PFSK-1 (cell line): ENCODE data around the gene HELZ.

Experiments used
- FOXP2 ChIP-seq: optimal IDR thresholded peaks from 2 replicates; pipeline ENCODE3; 2011; ENCODE audit warnings: borderline replicate concordance, control low read depth, inconsistent platforms; ENCODE audit not compliant: insufficient read depth; ENCODE audit errors: extremely low read length, extremely low read depth
- POLR2AphosphoS5 ChIP-seq: IDR thresholded peaks from 2 replicates; pipeline ENCODE4 v1.6.1; 2012; ENCODE audit warnings: low read depth, mild to moderate bottlenecking, control low read depth, low read length, moderate library complexity
- SIN3A ChIP-seq: IDR thresholded peaks from 2 replicates; pipeline ENCODE4 v1.6.1; 2012; ENCODE audit warnings: mild to moderate bottlenecking, low read length, moderate library complexity, borderline replicate concordance; ENCODE audit not compliant: insufficient read depth
- TAF1 ChIP-seq: IDR thresholded peaks from 2 replicates; pipeline ENCODE4 v1.6.1; 2012; ENCODE audit warnings: low read length, control low read depth, borderline replicate concordance; ENCODE audit not compliant: insufficient read depth
- TF ChIP-seq, protein P1 (sequence below), 2 experiments: IDR thresholded peaks; 2 replicates each; pipeline versions ENCODE4 v1.6.1 to v1.8.0; 2011 to 2012; ENCODE audit warnings: low read depth in 2 of 2, low read length in 2 of 2, control low read depth in 1 of 2, inconsistent platforms in 1 of 2, mild to moderate bottlenecking in 1 of 2, moderate library complexity in 1 of 2; ENCODE audit not compliant: insufficient read depth in 1 of 2

HELZ gene

DNA sequence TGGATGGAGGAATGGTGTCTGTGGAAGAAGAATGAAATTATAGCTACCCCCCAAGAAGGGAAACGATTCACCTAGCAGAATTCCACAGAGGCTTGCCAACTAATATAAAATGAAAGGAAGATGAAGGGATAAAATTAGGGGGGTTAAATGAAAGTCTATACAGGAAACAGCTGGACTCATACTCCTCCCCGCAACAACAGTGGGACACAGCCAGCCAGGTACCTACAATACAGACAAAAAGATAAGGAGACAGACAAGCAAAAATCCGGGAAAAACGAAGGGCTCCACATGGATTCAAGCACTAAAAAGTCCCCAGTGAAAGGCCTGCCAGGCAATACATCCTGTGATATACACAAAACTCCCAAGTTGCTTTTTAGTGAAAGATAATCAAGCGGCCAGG is 152.7 kb downstream of the HELZ start:
- TF ChIP-seq FOXP2 (no peak), SIN3A (no peak), TAF1 (no peak), POLR2AphosphoS5 (no peak)
- TF ChIP-seq, protein P1, sequence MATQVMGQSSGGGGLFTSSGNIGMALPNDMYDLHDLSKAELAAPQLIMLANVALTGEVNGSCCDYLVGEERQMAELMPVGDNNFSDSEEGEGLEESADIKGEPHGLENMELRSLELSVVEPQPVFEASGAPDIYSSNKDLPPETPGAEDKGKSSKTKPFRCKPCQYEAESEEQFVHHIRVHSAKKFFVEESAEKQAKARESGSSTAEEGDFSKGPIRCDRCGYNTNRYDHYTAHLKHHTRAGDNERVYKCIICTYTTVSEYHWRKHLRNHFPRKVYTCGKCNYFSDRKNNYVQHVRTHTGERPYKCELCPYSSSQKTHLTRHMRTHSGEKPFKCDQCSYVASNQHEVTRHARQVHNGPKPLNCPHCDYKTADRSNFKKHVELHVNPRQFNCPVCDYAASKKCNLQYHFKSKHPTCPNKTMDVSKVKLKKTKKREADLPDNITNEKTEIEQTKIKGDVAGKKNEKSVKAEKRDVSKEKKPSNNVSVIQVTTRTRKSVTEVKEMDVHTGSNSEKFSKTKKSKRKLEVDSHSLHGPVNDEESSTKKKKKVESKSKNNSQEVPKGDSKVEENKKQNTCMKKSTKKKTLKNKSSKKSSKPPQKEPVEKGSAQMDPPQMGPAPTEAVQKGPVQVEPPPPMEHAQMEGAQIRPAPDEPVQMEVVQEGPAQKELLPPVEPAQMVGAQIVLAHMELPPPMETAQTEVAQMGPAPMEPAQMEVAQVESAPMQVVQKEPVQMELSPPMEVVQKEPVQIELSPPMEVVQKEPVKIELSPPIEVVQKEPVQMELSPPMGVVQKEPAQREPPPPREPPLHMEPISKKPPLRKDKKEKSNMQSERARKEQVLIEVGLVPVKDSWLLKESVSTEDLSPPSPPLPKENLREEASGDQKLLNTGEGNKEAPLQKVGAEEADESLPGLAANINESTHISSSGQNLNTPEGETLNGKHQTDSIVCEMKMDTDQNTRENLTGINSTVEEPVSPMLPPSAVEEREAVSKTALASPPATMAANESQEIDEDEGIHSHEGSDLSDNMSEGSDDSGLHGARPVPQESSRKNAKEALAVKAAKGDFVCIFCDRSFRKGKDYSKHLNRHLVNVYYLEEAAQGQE (IDR thresholded peaks at IDR 0.05; ENCODE audit: insufficient read depth in 1 of 2, low read depth in 2 of 2, low read length in 2 of 2) = no peak

DNA sequence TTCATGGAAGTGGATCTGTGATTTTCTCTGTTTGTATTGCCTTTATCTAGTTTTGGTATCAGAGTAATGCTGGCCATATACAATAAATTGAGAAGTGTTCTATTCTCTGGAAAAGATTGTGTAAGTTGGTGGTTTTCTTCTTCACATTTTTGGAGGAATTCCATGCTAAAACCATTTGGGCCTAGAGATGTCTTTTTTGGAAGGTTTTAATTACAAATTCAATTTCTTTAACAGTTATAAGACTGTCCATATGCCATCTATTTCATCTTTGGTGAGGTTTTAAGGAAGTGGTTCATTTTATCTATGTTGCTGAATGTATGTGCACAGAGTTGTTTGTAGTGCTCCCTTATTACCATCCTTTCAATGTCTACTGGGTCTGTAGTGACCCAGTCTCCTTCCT is 154.7 kb downstream of the HELZ start:
- no peak for TF ChIP-seq POLR2AphosphoS5
- no peak for TF ChIP-seq TAF1
- TF ChIP-seq FOXP2 = no peak

DNA sequence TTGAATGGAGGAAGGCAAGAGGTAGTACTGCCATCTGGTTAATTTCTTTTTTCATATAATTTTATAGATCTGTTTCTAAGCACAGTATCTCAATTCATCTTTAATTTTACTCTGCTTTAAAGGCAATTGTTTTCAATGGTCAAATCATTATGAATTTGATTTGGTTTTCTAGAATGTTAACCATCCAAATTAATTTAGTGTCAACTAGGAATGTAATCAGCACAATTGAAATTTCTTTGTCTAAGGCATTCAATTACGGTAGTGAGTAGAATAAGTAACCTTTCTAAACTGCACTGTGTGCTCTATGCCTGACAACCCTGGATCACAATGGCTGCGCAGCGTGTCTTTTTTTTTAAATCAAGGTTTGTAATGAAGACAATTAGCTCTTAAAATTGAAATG is 156.4 kb downstream of the HELZ start:
- TF ChIP-seq, protein P1 (IDR thresholded peaks at IDR 0.05; ENCODE audit: insufficient read depth in 1 of 2, low read depth in 2 of 2, low read length in 2 of 2) = no peak
- TF ChIP-seq SIN3A (no peak), TAF1 (no peak), POLR2AphosphoS5 (no peak), FOXP2 (no peak)

DNA sequence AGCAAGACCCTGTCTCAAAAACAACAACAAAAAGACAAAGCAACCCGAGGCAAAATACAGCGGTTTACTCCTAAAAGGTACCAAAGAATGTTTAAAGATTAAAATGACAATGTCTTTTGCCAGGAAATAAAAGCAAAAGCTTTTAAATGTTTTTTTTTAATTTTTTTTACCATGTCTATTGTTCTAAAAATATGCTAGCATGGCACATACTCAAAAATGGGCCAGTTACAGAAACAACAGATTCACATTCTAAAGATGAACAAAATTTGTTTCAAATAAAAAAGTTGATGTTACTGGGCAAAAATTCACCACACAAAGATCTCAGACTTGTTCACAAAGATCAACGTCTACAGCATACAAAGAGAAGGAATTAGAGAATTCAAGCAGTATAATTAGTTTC is 159.6 kb downstream of the HELZ start:
- TF ChIP-seq, protein P1 (IDR thresholded peaks at IDR 0.05; ENCODE audit: insufficient read depth in 1 of 2, low read depth in 2 of 2, low read length in 2 of 2) = no peak
- TF ChIP-seq SIN3A (no peak), TAF1 (no peak), FOXP2 (no peak), POLR2AphosphoS5 (no peak)

DNA sequence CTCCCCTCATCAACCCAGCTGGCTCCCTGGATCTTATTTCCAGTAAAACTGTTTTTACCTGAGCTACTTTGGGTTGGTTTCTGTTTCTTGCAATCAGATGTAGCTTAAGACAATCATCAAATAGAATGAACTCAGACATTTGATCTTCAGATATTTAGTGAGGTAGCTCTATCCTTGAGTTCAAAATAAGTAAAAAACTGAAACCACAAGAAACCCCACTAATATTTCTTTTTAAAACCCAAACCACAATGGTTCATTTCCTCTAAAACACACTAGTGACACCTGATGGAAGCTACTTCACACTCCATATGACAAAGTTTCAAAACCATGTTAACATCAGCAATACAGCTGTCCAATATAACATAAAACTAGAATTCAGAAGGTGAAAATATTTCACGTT is 162.9 kb downstream of the HELZ start:
- no peak for TF ChIP-seq TAF1

GRCh38 chr17:67080804-67081203 is 164.2 kb downstream of the HELZ start:
- no peak for TF ChIP-seq POLR2AphosphoS5
- TF ChIP-seq TAF1 = no peak
- TF ChIP-seq FOXP2 = no peak
- TF ChIP-seq, protein P1 (IDR thresholded peaks at IDR 0.05; ENCODE audit: insufficient read depth in 1 of 2, low read depth in 2 of 2, low read length in 2 of 2) = no peak
- no peak for TF ChIP-seq SIN3A
